ENCODE results near the gene EIF4EBP2. TPM values are rescaled to one million over a fixed set of nuclear protein-coding genes. Genes with fewer than 3 reads are reported as not detected.

EIF4EBP2 gene
- total RNA-seq, 1 donor from 2014 or later: 77.2 TPM

DNA sequence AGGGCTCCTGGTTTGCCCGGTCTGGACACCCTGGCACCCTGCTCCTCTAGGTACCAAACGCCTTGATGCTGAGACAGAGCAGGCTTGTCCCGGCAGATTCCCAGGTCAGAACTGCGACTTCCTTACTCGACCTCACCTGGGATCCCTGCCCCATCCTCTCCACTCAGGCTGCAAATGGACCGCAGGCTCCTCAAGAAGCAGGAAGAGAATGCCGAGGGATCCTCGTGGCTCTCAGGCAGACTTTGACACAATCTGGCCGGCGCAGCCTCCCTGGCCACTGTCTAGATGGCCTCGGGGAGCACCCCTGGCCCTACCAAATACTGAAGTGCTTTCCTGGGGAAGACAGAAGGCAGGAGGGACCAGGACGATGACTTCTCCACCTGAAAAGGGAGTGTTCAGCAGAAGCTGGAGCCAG is 38.0 kb downstream of the EIF4EBP2 start:
- Histone ChIP-seq H3K4me1 (peaks cover 18% of the 10 kb centered on the region), H3K36me3 (no peaks in the 10 kb centered on the region), H3K27me3 (ENCODE audit: low read depth) (peaks cover 39% of the 10 kb centered on the region), H3K4me3 (no peak overlapping the region), H3K27ac (no peak overlapping the region), H3K9me3 (no peaks in the 10 kb centered on the region)
- intact Hi-C loops (cut with DNase I): no loop called here
- ATAC-seq (peak; percentile 5 to 31), DNase-seq (no peak)
- TF ChIP-seq, protein P1, sequence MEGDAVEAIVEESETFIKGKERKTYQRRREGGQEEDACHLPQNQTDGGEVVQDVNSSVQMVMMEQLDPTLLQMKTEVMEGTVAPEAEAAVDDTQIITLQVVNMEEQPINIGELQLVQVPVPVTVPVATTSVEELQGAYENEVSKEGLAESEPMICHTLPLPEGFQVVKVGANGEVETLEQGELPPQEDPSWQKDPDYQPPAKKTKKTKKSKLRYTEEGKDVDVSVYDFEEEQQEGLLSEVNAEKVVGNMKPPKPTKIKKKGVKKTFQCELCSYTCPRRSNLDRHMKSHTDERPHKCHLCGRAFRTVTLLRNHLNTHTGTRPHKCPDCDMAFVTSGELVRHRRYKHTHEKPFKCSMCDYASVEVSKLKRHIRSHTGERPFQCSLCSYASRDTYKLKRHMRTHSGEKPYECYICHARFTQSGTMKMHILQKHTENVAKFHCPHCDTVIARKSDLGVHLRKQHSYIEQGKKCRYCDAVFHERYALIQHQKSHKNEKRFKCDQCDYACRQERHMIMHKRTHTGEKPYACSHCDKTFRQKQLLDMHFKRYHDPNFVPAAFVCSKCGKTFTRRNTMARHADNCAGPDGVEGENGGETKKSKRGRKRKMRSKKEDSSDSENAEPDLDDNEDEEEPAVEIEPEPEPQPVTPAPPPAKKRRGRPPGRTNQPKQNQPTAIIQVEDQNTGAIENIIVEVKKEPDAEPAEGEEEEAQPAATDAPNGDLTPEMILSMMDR (IDR thresholded peaks at IDR 0.05): no peak

DNA sequence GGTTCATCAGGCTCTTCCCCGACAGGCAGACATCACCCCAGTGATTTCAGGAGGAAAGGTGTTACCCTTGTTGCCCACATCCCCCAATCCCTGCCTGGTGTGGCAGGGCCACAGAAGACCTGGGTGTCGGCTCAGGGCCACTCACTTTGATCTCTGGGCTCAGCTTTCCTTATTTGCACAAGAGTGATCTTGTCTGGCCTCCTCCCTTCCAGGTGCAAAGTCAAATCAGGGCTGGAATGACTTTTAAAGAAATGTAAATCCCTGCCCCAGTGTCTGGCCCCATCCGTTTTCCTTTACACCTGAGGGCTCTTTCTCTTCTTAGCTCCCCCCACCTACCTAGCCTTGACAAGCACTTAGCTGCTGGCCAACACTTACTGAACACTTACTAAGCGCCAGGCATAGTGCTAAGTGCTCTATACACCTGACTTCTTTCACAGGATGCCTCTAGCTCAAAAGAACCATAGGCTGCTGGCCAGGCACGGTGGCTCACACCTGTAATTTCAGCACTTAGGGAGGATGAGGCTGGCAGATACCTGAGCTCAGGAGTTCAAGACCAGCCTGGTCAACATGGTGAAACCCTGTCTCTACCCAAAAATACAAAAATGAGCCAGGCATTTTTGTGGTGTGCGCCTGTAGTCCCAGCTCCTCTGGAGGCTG is 38.5 kb downstream of the EIF4EBP2 start:
- TF ChIP-seq, protein P1 (IDR thresholded peaks at IDR 0.05): no peak
- ATAC-seq (no peak), DNase-seq (no peak)
- intact Hi-C loops (cut with DNase I): no loop called here
- H3K27me3 ChIP-seq (ENCODE audit: low read depth): peaks cover 39% of the 10 kb centered on the region
- H3K36me3 ChIP-seq: no peaks in the 10 kb centered on the region
- no peak overlapping the region for H3K27ac ChIP-seq
- H3K4me1 ChIP-seq: peaks cover 18% of the 10 kb centered on the region
- H3K9me3 ChIP-seq: no peaks in the 10 kb centered on the region
- no peak overlapping the region for H3K4me3 ChIP-seq

DNA sequence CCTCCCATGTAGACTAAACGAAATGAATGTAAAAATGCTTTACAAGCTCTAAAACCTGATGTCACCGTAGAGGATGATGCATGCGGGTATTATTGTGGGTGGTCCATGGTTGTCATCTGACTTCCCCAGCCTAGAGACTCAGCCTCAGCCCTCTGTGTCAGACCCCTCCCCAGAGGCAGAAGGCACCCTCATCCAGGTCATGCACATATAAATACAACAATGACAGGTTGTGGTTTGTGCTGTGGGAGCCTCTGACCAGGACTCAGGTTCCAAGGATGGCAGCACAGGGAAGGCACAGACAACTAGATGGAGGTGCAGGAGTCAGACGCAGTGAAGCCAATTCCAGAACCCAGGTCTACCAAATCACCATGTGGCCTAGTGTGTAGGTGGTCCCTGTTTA is 40.8 kb downstream of the EIF4EBP2 start:
- ATAC-seq (no peak), DNase-seq (no peak)
- H3K9me3 ChIP-seq: no peaks in the 10 kb centered on the region
- no peak overlapping the region for H3K4me3 ChIP-seq
- peaks cover 18% of the 10 kb centered on the region for H3K4me1 ChIP-seq
- peaks cover 29% of the 10 kb centered on the region for H3K27me3 ChIP-seq (ENCODE audit: low read depth)
- TF ChIP-seq, protein P1 (IDR thresholded peaks at IDR 0.05): no peak
- intact Hi-C loops (cut with DNase I): no loop called here
- no peak overlapping the region for H3K27ac ChIP-seq
- H3K36me3 ChIP-seq: no peaks in the 10 kb centered on the region

DNA sequence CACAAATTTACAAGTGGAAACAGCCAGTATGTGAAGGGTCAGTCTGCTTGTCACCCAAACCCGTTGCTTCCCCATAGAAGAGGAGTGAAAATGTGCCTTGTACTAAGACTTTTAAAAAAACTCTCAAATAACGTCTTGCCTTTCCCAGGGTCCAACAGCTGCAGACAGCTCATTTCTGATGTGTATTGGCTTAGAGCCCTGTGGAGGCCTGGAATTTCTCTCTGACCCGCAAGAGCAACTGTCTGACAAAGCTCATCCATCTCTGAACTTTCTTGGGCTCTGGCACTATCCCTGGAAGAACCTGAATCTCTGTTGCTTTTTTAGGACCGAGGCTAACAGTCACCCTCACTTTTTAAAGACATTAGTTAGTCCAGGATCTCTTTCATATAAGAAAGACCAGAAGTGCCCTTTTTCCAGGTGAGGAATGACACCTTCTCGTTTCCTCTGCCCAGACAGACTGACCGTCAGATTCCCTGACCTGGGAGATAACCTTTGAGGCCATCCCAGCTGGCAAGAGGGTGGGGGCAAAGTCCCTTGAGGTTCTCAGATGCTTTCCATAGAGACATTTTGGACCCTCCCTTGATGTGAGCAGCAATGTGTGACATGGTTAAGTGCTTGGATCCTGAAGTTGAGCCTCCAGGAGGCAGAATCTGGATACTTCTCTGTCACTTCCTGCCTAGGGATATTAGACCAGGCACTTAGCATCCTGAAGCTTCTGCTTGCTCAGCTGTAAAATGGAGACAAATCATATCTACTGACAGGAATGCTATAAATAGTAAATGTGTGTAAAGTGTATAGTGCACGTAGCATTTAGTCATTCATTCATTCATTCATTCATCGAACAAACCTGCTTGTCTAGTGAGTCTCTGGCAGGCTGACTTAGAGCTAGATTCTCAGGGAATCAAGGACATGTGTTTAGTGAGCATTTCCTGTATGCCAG is 42.0 kb downstream of the EIF4EBP2 start:
- TF ChIP-seq, protein P1 (IDR thresholded peaks at IDR 0.05): no peak
- peaks cover 16% of the 10 kb centered on the region for H3K27me3 ChIP-seq (ENCODE audit: low read depth)
- peaks cover 9% of the 10 kb centered on the region for H3K4me1 ChIP-seq
- no peaks in the 10 kb centered on the region for H3K9me3 ChIP-seq
- intact Hi-C loops (cut with DNase I): no loop called here
- no peak overlapping the region for H3K27ac ChIP-seq
- no peak for DNase-seq
- ATAC-seq: no peak
- no peaks in the 10 kb centered on the region for H3K36me3 ChIP-seq
- no peak overlapping the region for H3K4me3 ChIP-seq

DNA sequence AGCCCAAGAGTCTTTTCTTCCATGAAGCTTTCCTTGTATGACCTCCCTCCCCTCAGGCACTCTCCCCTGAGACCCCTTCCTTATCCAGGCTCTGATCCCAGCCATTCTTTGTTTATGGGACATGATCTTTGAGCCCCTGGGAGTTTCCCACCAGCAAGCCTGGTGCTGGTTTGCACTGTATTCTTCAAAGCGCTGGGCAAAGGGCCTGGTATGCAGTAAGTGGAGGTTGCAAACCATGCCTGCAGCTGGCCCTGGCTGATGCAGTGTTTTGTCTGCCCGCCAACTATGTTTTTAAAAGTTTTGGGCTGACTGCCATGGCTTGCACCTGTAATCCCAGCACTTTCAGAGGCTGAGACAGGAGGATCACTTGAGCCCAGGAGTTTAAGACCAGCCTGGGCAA is 44.3 kb downstream of the EIF4EBP2 start:
- H3K4me1 ChIP-seq: no peaks in the 10 kb centered on the region
- TF ChIP-seq, protein P1 (IDR thresholded peaks at IDR 0.05): no peak
- no peak for DNase-seq
- H3K36me3 ChIP-seq: no peaks in the 10 kb centered on the region
- no peaks in the 10 kb centered on the region for H3K27me3 ChIP-seq (ENCODE audit: low read depth)
- H3K27ac ChIP-seq: no peak overlapping the region
- no peak for ATAC-seq
- H3K9me3 ChIP-seq: no peaks in the 10 kb centered on the region
- H3K4me3 ChIP-seq: no peak overlapping the region
- intact Hi-C loops (cut with DNase I): no loop called here

Data from lower lobe of right lung (tissue), 2 donors.